GM23248 (cell line): Measurements from ENCODE around the gene ADRM1.

Experiments
- EZH2 ChIP-seq: fragments of 200-600 bp; sonication (generic); IDR thresholded peaks from 2 replicates; pipeline ENCODE4 v1.6.1; 2018; ENCODE audit warnings: antibody characterized with exemption, mild to moderate bottlenecking; ENCODE audit not compliant: insufficient read depth, poor library complexity, severe bottlenecking
- EZH2phosphoT487 ChIP-seq: fragments of 200-600 bp; sonication (generic); IDR thresholded peaks from 2 replicates; pipeline ENCODE4 v1.6.1; 2018; ENCODE audit warnings: antibody characterized with exemption, moderate library complexity, mild to moderate bottlenecking, low read depth; ENCODE audit not compliant: insufficient read depth

- no peak for TF ChIP-seq EZH2
- no peak for TF ChIP-seq EZH2phosphoT487
These were observed 26.9 kb downstream of the ADRM1 start for GRCh38 chr20:62329389-62330377.
